Activated CD8-positive, alpha-beta memory T cell treated with anti-CD3 and anti-CD28 coated beads, Interleukin-2, amount 50 U/mL, for 1 hour (primary cell): Measurements from ENCODE around the gene GLDC.

Experiments used
- DNase-seq: peaks from one replicate; pipeline ENCODE4 v3.0.0-alpha.2; 2020; ENCODE audit errors: extremely low read depth

GLDC gene

GRCh38 chr9:6506571-6506970 lies 139.0 kb downstream of the GLDC start:
- no peak for DNase-seq

- no peak for DNase-seq
These were observed 143.1 kb downstream of the GLDC start for GRCh38 chr9:6502399-6502798.

- no peak for DNase-seq
These were observed 143.9 kb downstream of the GLDC start for GRCh38 chr9:6501526-6502210.

- DNase-seq, result no peak
These were observed 146.5 kb downstream of the GLDC start for GRCh38 chr9:6498982-6499381.

- no peak for DNase-seq
These were observed 150.1 kb downstream of the GLDC start for GRCh38 chr9:6495466-6495865.

- DNase-seq, result no peak
These were observed 154.7 kb downstream of the GLDC start for GRCh38 chr9:6490863-6491262.

GRCh38 chr9:6489099-6489498 lies 156.4 kb downstream of the GLDC start:
- no peak for DNase-seq

GRCh38 chr9:6488395-6488794 lies 157.1 kb downstream of the GLDC start:
- no peak for DNase-seq

- no peak for DNase-seq
These were observed 161.3 kb downstream of the GLDC start for GRCh38 chr9:6484210-6484609.
